Effector memory CD4-positive, alpha-beta T cell (primary cell): ENCODE results near the gene SUSD4.
A peak's percentile ranks its signal among the peaks of the same experiment; 100 is the strongest.

Experiments used
- DNase-seq, 3 donors: peaks; one replicate each; pipeline ENCODE4 v3.0.0-alpha.2; 2020
- H3K27ac ChIP-seq: 2 replicates; pipeline ENCODE4 v1.7.0; 2013; ENCODE audit warnings: mild to moderate bottlenecking, low read length, moderate library complexity; ENCODE audit not compliant: insufficient read depth, poor library complexity, severe bottlenecking
- H3K27me3 ChIP-seq: replicated peaks from 2 replicates; pipeline ENCODE4 v1.7.0; 2013; ENCODE audit warnings: mild to moderate bottlenecking, low read length; ENCODE audit not compliant: insufficient read depth, control insufficient read depth, poor library complexity, severe bottlenecking
- H3K36me3 ChIP-seq: 2 replicates; pipeline ENCODE4 v1.7.0; 2013; ENCODE audit warnings: mild to moderate bottlenecking, low read length, moderate library complexity; ENCODE audit not compliant: control insufficient read depth, insufficient read depth
- H3K4me1 ChIP-seq: 2 replicates; pipeline ENCODE4 v1.7.0; 2013; ENCODE audit warnings: low read length, mild to moderate bottlenecking; ENCODE audit not compliant: control insufficient read depth, insufficient read depth, poor library complexity, severe bottlenecking
- H3K4me3 ChIP-seq: 2 replicates; pipeline ENCODE4 v1.7.0; 2013; ENCODE audit warnings: low read length, low read depth, mild to moderate bottlenecking; ENCODE audit not compliant: insufficient read depth, poor library complexity, severe bottlenecking
- H3K9me3 ChIP-seq: 2 replicates; pipeline ENCODE4 v1.7.0; 2013; ENCODE audit warnings: mild to moderate bottlenecking, low read length, moderate library complexity; ENCODE audit not compliant: control insufficient read depth

Gene SUSD4

GRCh38 chr1:223200903-223201302, 163.1 kb downstream of the SUSD4 start:
- DNase-seq: no peak
- no peak overlapping the region for H3K4me3 ChIP-seq
- H3K9me3 ChIP-seq: no peaks in the 10 kb centered on the region
- no peaks in the 10 kb centered on the region for H3K27me3 ChIP-seq
- no peak overlapping the region for H3K27ac ChIP-seq
- H3K4me1 ChIP-seq: no peaks in the 10 kb centered on the region
- H3K36me3 ChIP-seq: no peaks in the 10 kb centered on the region

GRCh38 chr1:223199094-223199647, 164.8 kb downstream of the SUSD4 start:
- Histone ChIP-seq H3K4me3 (no peak overlapping the region), H3K27ac (no peak overlapping the region), H3K36me3 (no peaks in the 10 kb centered on the region), H3K27me3 (no peaks in the 10 kb centered on the region), H3K9me3 (no peaks in the 10 kb centered on the region), H3K4me1 (no peaks in the 10 kb centered on the region)
- DNase-seq: no peak

DNA sequence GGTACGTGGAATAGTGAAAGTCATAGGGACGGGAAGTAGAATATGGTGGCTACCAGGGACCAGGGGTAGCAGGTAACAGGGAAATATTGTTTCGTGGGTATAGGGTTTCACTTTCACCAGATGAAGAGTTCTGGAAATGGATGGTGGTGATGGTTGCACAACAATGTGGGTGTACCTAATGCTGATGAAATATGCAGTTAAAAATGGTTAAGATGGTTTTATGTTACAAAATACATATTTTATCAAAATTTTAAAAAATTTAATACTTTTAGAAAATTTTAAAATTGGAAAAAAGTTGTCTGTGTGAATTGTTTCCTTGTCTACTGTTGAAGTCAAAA, 165.4 kb downstream of the SUSD4 start:
- H3K27ac ChIP-seq: no peak overlapping the region
- no peak for DNase-seq
- H3K27me3 ChIP-seq: no peaks in the 10 kb centered on the region
- H3K4me3 ChIP-seq: no peak overlapping the region
- no peaks in the 10 kb centered on the region for H3K4me1 ChIP-seq
- no peaks in the 10 kb centered on the region for H3K9me3 ChIP-seq
- no peaks in the 10 kb centered on the region for H3K36me3 ChIP-seq

GRCh38 chr1:223197923-223198627, 165.9 kb downstream of the SUSD4 start:
- H3K9me3 ChIP-seq: no peaks in the 10 kb centered on the region
- no peak overlapping the region for H3K4me3 ChIP-seq
- H3K27ac ChIP-seq: no peak overlapping the region
- no peaks in the 10 kb centered on the region for H3K36me3 ChIP-seq
- DNase-seq: no peak
- H3K27me3 ChIP-seq: no peaks in the 10 kb centered on the region
- H3K4me1 ChIP-seq: no peaks in the 10 kb centered on the region

DNA sequence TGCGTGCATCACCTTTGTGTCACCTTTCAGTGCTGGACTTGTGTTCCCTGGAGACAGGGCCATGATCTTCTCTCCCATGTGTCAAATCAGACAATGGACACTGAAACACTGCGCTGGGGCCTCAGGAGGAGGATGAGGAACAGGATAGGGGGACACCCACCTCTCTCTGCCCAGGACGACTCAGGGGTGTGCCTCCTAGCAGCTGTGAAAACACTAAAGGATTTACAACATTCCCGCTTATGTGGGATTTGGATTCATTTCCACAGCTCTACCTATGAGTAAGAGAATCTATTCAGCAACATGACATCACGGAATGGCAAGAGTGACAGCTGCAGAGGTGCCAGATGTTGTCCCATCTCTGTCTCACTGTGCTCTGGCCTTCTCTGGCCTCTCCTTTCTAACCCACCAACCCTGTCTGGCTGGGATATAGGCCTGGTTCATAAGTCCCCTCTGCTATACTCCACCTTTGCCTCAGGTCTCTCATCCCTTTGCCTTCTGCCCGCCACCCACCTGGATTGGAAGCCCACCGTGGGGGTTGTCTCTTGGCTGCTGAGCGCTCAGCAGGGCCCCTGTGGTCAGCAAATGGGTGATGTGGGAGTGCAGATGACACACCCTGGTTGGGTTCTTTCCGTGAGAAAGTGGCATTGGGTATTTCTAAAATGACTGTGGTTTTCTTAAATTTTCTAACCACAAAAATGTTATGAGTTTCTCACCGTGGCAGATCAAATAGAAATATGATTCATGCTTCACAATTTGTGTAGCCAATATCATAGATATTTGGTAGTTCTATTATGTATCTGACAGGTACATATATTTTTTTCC, 173.9 kb downstream of the SUSD4 start:
- peak in 2 of 3 donors; percentile 4 to 11 for DNase-seq
- Histone ChIP-seq H3K27me3 (no peaks in the 10 kb centered on the region), H3K36me3 (no peaks in the 10 kb centered on the region), H3K27ac (peak overlapping the region; percentile 29), H3K9me3 (no peaks in the 10 kb centered on the region), H3K4me1 (peaks cover 22% of the 10 kb centered on the region), H3K4me3 (no peak overlapping the region)

DNA sequence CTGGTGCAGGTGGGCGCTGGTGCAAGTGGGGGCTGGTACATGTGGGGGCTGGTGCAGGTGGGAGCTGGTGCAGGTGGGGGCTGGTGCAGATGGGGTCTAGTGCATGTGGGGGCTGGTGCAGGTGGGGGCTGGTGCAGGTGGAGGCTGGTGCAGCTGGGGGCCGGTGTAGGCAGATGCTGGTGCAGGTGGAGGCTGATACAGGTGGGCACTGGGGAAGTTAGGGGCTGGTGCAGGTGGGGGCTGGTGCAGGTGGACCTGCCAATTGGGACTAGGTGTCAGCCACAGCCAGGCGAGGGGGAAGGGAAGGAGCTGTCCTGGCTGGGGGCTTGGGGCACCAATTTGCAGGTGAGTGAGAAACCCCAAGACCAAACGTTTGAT, 174.5 kb downstream of the SUSD4 start:
- Histone ChIP-seq H3K4me1 (peaks cover 22% of the 10 kb centered on the region), H3K9me3 (no peaks in the 10 kb centered on the region), H3K27me3 (no peaks in the 10 kb centered on the region), H3K27ac (no peak overlapping the region), H3K36me3 (no peaks in the 10 kb centered on the region), H3K4me3 (no peak overlapping the region)
- no peak for DNase-seq

GRCh38 chr1:223188618-223189356, 175.2 kb downstream of the SUSD4 start:
- Histone ChIP-seq H3K4me1 (peaks cover 22% of the 10 kb centered on the region), H3K27me3 (no peaks in the 10 kb centered on the region), H3K4me3 (no peak overlapping the region), H3K27ac (no peak overlapping the region), H3K9me3 (no peaks in the 10 kb centered on the region), H3K36me3 (no peaks in the 10 kb centered on the region)
- no peak for DNase-seq

DNA sequence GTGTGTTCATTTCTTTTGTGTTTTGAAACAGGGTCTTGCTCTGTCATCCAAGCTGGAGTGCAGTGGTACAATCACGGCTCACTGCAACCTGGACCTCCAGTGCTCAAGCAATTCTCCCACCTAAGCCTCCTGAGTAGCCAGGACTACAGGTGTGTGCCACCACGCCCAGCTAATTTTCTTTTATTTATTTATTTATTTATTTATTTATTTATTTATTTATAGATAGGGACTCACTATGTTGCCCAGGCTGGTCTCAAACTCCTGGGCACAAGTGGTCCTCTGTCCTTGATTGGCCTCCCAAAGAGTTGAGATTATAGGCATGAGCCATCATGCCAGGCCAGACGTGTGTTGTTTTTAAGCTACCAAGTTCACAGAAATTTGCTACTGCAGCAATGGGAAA, 177.2 kb downstream of the SUSD4 start:
- no peaks in the 10 kb centered on the region for H3K9me3 ChIP-seq
- H3K36me3 ChIP-seq: no peaks in the 10 kb centered on the region
- H3K27me3 ChIP-seq: no peaks in the 10 kb centered on the region
- no peak overlapping the region for H3K27ac ChIP-seq
- no peak for DNase-seq
- H3K4me1 ChIP-seq: peaks cover 22% of the 10 kb centered on the region
- no peak overlapping the region for H3K4me3 ChIP-seq

DNA sequence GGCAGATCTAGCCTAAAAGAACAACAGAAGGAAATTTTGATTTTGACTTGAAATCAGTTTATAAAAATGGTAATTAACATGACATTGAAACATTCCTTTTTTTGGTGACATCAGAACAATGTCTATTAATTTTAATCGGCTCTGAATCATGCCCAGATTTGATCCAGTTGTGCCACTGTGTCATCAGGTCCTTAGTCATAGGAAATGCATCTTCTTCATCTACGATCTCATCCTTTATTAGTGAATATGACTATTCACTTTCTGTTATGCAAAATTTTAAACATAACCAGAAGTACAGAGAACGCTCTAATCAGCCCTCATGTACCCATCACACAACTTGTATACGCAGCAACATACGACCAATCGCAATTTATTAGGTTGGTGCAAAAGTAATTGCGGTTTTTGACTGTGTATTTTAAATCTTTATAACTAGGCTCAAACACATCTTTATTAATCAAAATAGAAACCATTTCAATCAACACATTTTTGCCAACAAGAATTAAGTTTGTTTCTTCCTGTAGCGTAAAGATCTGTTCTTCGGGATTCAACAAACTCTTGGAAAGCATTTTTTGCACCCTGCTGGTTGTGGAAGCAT, 180.6 kb downstream of the SUSD4 start:
- H3K4me1 ChIP-seq: no peaks in the 10 kb centered on the region
- DNase-seq: no peak
- H3K27me3 ChIP-seq: no peaks in the 10 kb centered on the region
- H3K36me3 ChIP-seq: no peaks in the 10 kb centered on the region
- H3K9me3 ChIP-seq: no peaks in the 10 kb centered on the region
- H3K27ac ChIP-seq: no peak overlapping the region
- no peak overlapping the region for H3K4me3 ChIP-seq
